M059J (cell line): ENCODE data around the gene ZNF470. TPM values are rescaled to one million over a fixed set of nuclear protein-coding genes. Genes with fewer than 3 reads are reported as not detected.

Experiments used
- DNase-seq: peaks from one replicate; pipeline ENCODE4 v3.0.0-alpha.2; 2012; ENCODE audit warnings: low read depth
- total RNA-seq: library from RNA; depleted of rRNA; stranded (reverse); fragments of >200 nt; shearing (Covaris generic); gene quantifications from 2 replicates; pipeline ENCODE4 v1.2.3, GENCODE V29; 2014; rRNA removed

ZNF470 gene
- 1.5 and 2.5 TPM in 2 replicates for total RNA-seq

DNA sequence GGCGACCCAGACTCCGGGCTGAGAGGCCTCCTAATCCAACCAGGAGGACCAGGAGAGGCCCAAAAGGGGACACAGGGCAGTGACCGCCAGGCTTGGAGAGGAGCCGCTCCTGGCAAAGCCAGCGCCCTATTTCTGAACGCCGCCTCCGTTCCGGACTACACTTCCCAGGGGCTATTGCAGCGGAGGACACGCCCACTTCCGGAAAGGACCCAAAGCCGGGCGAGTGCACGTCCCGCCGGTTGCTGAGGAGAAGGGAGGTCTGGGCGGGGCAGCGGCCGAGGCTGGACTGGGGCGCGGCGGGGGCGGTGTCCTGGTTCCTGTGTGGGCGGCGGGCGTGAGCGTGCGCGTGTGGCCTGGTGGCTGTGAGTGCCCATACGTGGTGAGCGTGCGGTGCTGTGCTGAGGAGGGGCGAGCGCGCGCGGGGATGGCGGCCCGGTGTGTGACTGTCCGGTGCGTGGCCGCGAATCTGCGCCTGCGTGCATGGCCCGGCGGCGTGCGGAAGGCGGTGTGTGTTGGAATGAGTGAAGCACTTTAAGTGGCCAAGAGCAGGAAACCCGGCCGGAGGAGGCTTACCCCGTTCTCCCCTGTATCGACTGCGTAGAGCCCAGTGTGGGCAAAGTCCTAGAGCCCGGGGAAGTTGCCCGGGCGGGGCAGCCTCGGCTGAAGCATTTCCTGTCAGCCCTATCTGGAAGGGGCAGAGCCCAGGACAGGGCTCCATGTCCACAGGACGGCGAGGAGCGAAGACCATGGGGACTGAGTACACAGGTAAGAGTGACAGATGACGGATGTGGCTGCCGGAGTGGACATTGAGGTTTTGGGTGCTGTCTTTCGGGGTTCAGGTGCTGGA, at the start of gene ZNF470:
TSS of gene ZNF470 (plus strand) at position 195 of the 847 bp plus-strand sequence. CDS start 2,844 bp downstream, outside the sequence.
- peak; percentile 92 for DNase-seq

DNA sequence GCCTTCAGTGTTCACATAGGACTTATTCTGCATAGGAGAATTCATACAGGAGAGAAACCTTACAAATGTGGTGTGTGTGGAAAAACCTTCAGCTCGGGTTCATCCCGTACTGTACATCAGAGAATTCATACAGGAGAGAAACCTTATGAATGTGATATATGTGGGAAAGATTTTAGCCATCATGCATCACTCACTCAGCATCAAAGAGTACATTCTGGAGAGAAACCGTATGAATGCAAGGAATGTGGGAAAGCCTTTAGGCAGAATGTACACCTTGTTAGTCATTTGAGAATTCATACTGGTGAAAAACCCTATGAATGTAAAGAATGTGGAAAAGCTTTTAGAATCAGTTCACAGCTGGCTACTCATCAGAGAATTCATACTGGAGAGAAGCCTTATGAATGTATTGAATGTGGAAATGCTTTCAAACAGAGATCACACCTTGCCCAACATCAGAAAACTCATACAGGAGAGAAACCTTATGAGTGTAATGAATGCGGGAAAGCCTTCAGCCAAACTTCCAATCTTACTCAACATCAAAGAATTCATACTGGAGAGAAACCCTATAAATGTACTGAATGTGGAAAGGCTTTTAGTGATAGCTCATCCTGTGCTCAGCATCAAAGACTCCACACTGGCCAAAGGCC, 41.9 kb upstream of the ZNF470 start:
- no peak for DNase-seq

DNA sequence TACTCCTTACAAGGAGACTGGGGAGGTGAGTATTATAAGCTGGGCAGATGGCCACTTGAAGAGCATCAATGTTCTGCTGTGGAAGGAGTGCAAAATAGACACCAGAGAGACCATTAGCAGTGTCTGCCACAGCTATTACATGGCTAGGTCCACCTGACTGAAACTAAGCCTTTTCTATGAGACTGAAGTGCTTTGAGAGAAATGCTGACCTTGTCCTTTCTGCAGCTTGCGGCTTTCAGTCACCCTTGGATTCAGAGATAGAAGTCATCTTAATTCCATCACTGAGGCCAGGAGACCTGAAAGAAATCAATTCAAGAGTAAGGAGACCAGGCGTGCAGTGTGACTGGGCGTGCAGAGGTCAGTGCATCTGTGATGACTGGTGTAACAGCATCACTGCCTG, 29.8 kb upstream of the ZNF470 start:
- no peak for DNase-seq

DNA sequence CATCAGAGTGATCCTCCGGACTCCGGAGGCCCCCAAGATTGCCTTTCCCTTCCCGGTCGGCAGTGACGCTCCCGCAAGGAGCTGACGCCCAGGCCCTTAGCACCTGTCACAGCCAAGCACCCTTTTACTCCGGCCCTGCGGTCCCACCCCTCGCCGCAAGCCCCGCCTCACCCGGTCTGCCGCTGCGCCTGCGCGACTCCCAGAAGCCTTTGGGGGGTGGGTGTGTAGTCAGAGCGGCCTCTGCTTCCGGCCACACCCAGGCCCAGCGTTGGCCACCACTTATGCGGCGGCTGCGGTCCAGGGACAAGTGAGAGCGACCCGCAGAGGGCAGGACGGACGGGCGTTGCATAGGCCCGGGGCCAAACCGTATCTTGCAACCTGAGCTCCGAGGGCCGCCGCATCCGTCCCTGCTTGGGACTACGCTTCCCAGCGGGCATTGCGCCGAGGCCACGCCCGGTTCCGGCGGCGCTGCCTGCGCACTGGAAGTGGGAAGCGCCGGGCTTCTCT, 29.0 kb upstream of the ZNF470 start:
- peak; percentile 84 for DNase-seq

- no peak for DNase-seq
Observed at GRCh38 chr19:56538761-56539263, 28.5 kb upstream of the ZNF470 start, which contains the start of gene ZFP28. Gene ZFP28 (plus strand): TSS chr19:56538948. CDS start chr19:56539019, 71 bp downstream.

GRCh38 chr19:56543776-56544175, 23.5 kb upstream of the ZNF470 start:
- DNase-seq, result no peak

DNA sequence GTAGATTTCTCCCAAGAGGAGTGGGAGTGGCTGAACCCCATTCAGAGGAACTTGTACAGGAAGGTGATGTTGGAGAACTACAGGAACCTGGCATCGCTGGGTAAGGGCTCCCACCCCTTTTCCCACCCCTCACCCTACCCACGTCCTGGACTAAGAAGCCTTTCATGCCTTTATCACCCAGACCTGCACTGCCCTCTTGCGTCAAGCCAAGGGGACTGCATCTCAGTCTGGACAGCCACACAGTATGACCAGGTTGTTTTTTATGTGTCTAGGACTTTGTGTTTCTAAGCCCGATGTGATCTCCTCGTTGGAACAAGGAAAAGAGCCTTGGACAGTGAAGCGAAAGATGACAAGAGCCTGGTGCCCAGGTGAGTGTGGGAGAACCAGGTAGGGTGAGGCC, 19.7 kb upstream of the ZNF470 start:
- no peak for DNase-seq

DNA sequence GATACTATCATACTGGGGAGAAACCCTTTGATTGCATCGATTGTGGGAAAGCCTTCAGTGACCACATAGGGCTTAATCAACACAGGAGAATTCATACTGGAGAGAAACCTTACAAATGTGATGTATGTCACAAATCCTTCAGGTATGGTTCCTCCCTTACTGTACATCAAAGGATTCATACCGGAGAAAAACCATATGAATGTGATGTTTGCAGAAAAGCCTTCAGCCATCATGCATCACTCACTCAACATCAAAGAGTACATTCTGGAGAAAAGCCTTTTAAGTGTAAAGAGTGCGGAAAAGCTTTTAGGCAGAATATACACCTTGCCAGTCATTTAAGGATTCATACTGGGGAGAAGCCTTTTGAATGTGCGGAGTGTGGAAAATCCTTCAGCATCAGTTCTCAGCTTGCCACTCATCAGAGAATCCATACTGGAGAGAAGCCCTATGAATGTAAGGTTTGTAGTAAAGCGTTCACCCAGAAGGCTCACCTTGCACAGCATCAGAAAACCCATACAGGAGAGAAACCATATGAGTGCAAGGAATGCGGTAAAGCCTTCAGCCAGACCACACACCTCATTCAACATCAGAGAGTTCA, 12.9 kb upstream of the ZNF470 start:
- no peak for DNase-seq

DNA sequence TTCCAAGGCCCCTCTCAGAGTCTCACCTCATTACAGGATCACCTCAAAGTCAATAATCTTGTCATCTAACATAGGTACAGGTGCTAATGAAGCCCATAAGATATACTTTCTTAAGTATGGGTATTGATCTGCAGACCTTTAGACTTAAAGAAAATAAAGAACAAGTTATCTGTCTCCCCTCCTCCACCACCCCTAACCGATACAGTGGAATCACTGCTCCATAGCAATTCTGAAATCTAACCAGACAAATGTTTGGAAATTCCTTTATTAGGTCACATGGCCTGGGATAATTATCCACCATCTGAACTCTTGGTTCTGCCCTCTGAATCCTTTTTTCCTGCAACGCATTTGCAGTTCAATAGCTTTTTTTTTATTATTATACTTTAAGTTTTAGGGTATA, 4.5 kb upstream of the ZNF470 start:
- DNase-seq, result no peak

GRCh38 chr19:56566904-56567273, 379 bp upstream of the ZNF470 start:
- DNase-seq, result peak; percentile 35

DNA sequence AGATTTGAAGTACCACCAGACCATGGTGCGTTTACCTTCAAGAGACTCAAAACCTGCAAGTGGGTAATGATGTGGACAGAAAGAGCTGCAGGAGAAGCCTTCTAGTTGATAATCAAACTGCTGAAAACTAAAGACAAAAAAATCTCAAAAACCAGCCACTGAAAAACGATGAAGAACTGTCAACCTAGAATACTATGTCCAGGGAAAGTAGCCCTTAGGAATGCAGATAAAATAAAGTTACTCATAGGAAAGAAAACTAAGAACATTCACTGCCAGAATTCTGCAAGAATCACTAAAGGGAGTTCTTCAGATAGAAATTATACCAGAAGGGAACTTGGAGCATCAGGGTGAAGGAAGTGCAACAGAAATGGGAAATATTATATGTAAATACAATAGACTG, 5.3 kb downstream of the ZNF470 start:
- no peak for DNase-seq

DNA sequence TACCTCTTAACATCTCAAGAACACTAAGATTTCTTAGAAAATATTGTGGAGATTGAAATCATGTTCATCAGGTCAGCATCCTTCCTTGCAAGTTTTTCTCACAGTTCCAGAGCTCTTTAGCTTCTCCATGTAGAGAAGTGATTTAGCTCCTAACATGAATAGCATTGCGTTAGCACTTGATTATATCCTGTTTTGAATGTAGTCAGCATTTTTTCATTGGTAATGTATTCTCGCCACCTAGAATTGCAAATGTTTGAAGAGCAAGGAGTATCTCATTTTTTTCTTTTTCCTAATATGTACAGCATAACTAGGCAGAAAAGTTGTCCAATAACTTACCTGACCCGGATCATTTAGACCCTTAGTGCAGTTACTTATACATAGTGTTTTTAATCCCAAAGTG, 6.6 kb downstream of the ZNF470 start:
- DNase-seq, result no peak

DNA sequence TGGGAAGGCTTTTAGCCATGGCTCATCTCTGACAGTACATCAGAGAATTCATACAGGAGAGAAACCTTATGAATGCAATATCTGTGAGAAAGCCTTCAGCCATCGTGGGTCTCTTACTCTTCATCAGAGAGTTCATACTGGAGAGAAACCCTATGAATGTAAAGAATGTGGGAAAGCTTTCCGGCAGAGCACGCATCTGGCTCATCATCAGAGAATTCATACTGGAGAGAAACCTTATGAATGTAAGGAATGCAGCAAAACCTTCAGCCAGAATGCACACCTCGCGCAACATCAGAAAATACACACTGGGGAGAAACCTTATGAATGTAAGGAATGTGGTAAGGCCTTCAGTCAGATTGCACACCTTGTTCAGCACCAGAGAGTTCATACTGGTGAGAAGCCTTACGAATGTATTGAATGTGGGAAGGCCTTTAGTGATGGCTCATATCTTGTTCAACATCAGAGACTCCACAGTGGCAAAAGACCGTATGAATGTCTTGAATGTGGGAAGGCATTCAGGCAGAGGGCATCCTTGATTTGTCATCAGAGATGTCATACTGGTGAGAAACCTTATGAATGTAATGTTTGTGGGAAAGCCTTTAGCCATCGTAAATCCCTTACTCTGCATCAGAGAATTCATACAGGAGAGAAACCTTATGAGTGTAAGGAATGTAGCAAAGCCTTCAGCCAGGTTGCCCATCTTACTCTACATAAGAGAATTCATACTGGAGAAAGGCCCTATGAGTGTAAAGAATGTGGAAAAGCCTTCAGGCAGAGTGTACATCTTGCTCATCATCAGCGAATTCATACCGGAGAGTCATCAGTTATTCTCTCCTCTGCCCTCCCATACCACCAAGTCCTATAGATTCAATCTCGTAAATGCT, 10.7 kb downstream of the ZNF470 start:
- no peak for DNase-seq

DNA sequence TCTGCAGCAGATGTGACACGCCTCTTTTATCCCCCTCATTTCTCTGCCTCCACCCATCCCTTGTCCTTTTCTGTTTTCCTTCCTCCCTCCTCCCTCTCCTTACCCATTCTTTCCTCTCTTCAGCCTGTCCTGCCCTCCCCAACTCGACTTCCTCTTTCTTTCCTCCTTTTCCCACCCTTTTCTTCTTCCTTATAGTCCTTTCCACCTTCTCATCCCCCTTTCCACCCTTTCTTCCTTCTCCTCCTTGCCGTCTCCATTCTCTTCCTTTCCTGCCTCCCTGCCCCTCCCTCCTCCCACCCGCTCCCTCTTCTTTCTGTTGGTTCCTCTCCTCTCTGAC, 27.1 kb downstream of the ZNF470 start:
- no peak for DNase-seq

GRCh38 chr19:56594783-56595547, 27.7 kb downstream of the ZNF470 start, which contains the start of gene ZNF71:
Gene ZNF71 (plus strand): TSS chr19:56595302. CDS start chr19:56601559, 6,257 bp downstream.
- DNase-seq, result peak; percentile 82

DNA sequence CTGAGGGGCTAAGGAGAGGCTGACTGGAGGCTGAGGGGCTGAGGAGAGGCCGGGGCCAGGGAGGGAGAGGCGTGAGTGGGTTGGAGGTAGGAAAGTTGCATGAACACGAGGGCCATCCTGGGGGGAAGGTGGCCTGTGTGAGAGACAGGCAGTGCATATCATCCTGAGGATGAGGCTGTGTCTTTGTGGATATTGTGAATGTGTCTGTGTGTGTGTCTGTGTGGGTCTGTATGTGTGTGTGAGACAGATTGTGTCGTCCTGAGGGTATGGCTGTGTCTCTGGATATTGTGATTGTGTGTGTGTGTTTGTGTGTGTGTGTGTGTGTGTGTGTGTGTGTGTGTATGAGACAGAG, 28.3 kb downstream of the ZNF470 start:
- no peak for DNase-seq

DNA sequence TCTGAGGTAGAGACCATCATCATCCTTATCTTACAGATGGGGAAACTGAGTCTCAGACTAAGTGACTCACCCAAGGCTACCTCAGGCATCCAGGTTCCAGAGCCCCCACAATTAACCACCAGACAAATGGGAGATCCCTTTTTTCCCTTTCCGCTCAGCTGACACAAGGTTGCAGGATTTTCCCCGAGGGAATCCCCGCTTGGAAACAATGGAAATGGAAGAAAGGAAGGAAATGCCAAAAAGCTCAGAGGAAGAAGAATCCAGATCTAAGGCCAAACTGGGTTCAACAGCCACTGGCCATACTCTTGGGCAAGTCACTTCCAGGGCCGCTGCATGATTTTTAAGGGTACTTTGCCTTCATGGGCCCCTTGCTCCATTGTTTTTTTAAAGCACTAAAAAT, 29.4 kb downstream of the ZNF470 start:
- no peak for DNase-seq

- DNase-seq, result peak; percentile 3
Observed at GRCh38 chr19:56597696-56598095, 30.4 kb downstream of the ZNF470 start.

- peak; percentile 40 for DNase-seq
Observed at GRCh38 chr19:56601375-56601774, 34.1 kb downstream of the ZNF470 start.

GRCh38 chr19:56603829-56604228, 36.6 kb downstream of the ZNF470 start:
- no peak for DNase-seq
